HCT116 (cell line): ENCODE measurements around the gene FAM53A. TPM values are rescaled to one million over a fixed set of nuclear protein-coding genes. Genes with fewer than 3 reads are reported as not detected.

Experiments
- ATAC-seq: fragments of 200-7000 bp; cut with Tn5 transposase; 2 replicates; pipeline ENCODE4 v1.9.1; 2020; ENCODE audit warnings: mild to moderate bottlenecking, moderate library complexity
- BruUV-seq: library from RNA; stranded (reverse); fragments of 400-500 nt; replicated peaks from 2 replicates; lab custom pipeline; 2021; lab: Mats Ljungman, UMichigan
- CTCF ChIA-PET: fragments of 300-600 bp; sonication (Branson Sonifier 250); formaldehyde crosslinking; loops from one replicate; lab custom pipeline; 2021; ENCODE audit warnings: antibody characterized with exemption; lab: Charles Lee
- POLR2A ChIA-PET: fragments of 300-600, 350-600 bp; sonication (Branson Sonifier 250); formaldehyde crosslinking; loops from one replicate; lab custom pipeline; 2021; ENCODE audit warnings: antibody characterized with exemption; lab: Charles Lee
- RAD21 ChIA-PET, 2 experiments: fragments of 300-600 bp; sonication (Branson Sonifier 250); formaldehyde crosslinking; loops; one replicate each; lab custom pipeline; 2023; ENCODE audit warnings: low total read pairs in 2 of 2; ENCODE audit not compliant: uncharacterized antibody in 2 of 2, unreplicated experiment in 2 of 2, low non-redundant PET in 1 of 2; lab: Charles Lee
- DNase-seq: peaks from one replicate; pipeline ENCODE4 v3.0.0-alpha.2; 2010; ENCODE audit warnings: low read depth, low spot score
- H2AFZ ChIP-seq: fragments of 200-600 bp; shearing (Covaris generic), sonication (generic); 2 replicates; pipeline ENCODE4 v1.6.1; 2017; ENCODE audit warnings: low read depth, mixed run types, mixed read lengths, antibody characterized with exemption, low read length; ENCODE audit not compliant: poor library complexity, severe bottlenecking
- H3K27ac ChIP-seq: 2 replicates; pipeline ENCODE4 v1.5.1; 2012; ENCODE audit warnings: low read depth, low read length
- H3K27me3 ChIP-seq: fragments of 200-600 bp; sonication (generic); 2 replicates; pipeline ENCODE4 v1.6.1; 2016; ENCODE audit warnings: mixed run types, low read length, mixed read lengths; ENCODE audit not compliant: insufficient read depth
- H3K36me3 ChIP-seq, 2 experiments: fragments of 200-500 bp in 1 of 2; fragments of 200-600 bp in 1 of 2; sonication (Bioruptor generic) in 1 of 2; sonication (generic) in 1 of 2; 2 replicates each; pipeline versions ENCODE4 v1.5.1 to v1.6.1; 2014 to 2016; ENCODE audit warnings: low read length in 2 of 2, inconsistent platforms in 1 of 2, mixed read lengths in 1 of 2, mixed run types in 1 of 2; ENCODE audit not compliant: insufficient read depth in 2 of 2, control insufficient read depth in 1 of 2
- H3K4me1 ChIP-seq, 2 experiments: fragments of 200-600 bp in 1 of 2; sonication (generic) in 1 of 2; 2 replicates each; pipeline versions ENCODE4 v1.5.1 to v1.6.1; 2012 to 2017; ENCODE audit warnings: low read length in 2 of 2, inconsistent platforms in 1 of 2, mild to moderate bottlenecking in 1 of 2, mixed read lengths in 1 of 2, mixed run types in 1 of 2, moderate library complexity in 1 of 2; ENCODE audit not compliant: insufficient read depth in 2 of 2, control insufficient read depth in 1 of 2
- H3K4me2 ChIP-seq: fragments of 200-600 bp; sonication (generic); 2 replicates; pipeline ENCODE4 v1.6.1; 2017; ENCODE audit warnings: mixed run types, low read length, mixed read lengths
- H3K4me3 ChIP-seq, 2 experiments: fragments of 200-600 bp in 1 of 2; sonication (generic) in 1 of 2; replicated peaks in 1 of 2; 2 replicates each; pipeline ENCODE4 v1.5.1; 2011 to 2016; ENCODE audit warnings: low read length in 2 of 2, control low read depth in 1 of 2, low read depth in 1 of 2, mild to moderate bottlenecking in 1 of 2, mixed read lengths in 1 of 2, mixed run types in 1 of 2
- H3K79me2 ChIP-seq: fragments of 200-600 bp; sonication (generic); 2 replicates; pipeline ENCODE4 v1.6.1; 2017; ENCODE audit warnings: mild to moderate bottlenecking, mixed run types, low read length, moderate library complexity, mixed read lengths; ENCODE audit not compliant: insufficient read depth
- H3K9ac ChIP-seq: fragments of 200-600 bp; sonication (generic); 2 replicates; pipeline ENCODE4 v1.6.1; 2016; ENCODE audit warnings: low read length, mixed read lengths
- H3K9me2 ChIP-seq: fragments of 200-600 bp; sonication (generic), shearing (Covaris generic); 2 replicates; pipeline ENCODE4 v1.6.1; 2017; ENCODE audit warnings: mixed run types, mild to moderate bottlenecking, moderate library complexity; ENCODE audit not compliant: insufficient read depth
- H3K9me3 ChIP-seq, 2 experiments: fragments of 200-500 bp in 1 of 2; fragments of 200-600 bp in 1 of 2; sonication (Bioruptor generic) in 1 of 2; sonication (generic) in 1 of 2; 2 replicates each; pipeline ENCODE4 v1.6.1; 2014 to 2017; ENCODE audit warnings: low read length in 2 of 2, mixed read lengths in 2 of 2, inconsistent platforms in 1 of 2, low read depth in 1 of 2, mild to moderate bottlenecking in 1 of 2, mixed run types in 1 of 2, moderate library complexity in 1 of 2; ENCODE audit not compliant: control insufficient read depth in 1 of 2, insufficient read depth in 1 of 2
- H4K20me1 ChIP-seq: fragments of 200-600 bp; sonication (generic), shearing (Covaris generic); 2 replicates; pipeline ENCODE4 v1.6.1; 2017; ENCODE audit warnings: mixed run types, mild to moderate bottlenecking, moderate library complexity; ENCODE audit not compliant: insufficient read depth
- ATF3 ChIP-seq: IDR thresholded peaks from 2 replicates; pipeline ENCODE4 v1.6.1; 2012
- CBX3 ChIP-seq: IDR thresholded peaks from 2 replicates; pipeline ENCODE4 v1.6.1; 2012; ENCODE audit warnings: low read depth
- CEBPB ChIP-seq: IDR thresholded peaks from 2 replicates; pipeline ENCODE4 v1.6.1; 2012; ENCODE audit warnings: low read depth
- CTCF ChIP-seq, 3 experiments: fragments of 200-600 bp in 1 of 3; sonication (generic) in 1 of 3; IDR thresholded peaks in 2 of 3; conservative IDR thresholded peaks in 1 of 3; 2 replicates each; pipeline ENCODE4 v1.5.1; 2012 to 2017; ENCODE audit warnings: low read depth in 2 of 3, low read length in 2 of 3, antibody characterized with exemption in 1 of 3, borderline replicate concordance in 1 of 3, control low read depth in 1 of 3, mild to moderate bottlenecking in 1 of 3, mixed read lengths in 1 of 3, mixed run types in 1 of 3, moderate library complexity in 1 of 3; ENCODE audit not compliant: insufficient read depth in 1 of 3
- EZH2 ChIP-seq: fragments of 200-600 bp; sonication (generic); IDR thresholded peaks from 2 replicates; pipeline ENCODE4 v1.6.1; 2017; ENCODE audit warnings: antibody characterized with exemption, mixed run types
- JUND ChIP-seq: IDR thresholded peaks from 2 replicates; pipeline ENCODE4 v1.6.1; 2012
- MAX ChIP-seq: IDR thresholded peaks from 2 replicates; pipeline ENCODE4 v1.6.1; 2012
- POLR2A ChIP-seq: IDR thresholded peaks from 2 replicates; pipeline ENCODE4 v1.7.0; 2011; ENCODE audit warnings: borderline replicate concordance; ENCODE audit not compliant: insufficient read depth, insufficient read length; ENCODE audit errors: extremely low read depth
- RAD21 ChIP-seq: IDR thresholded peaks from 2 replicates; pipeline ENCODE4 v1.6.1; 2012; ENCODE audit warnings: low read depth, mild to moderate bottlenecking
- REST ChIP-seq: IDR thresholded peaks from 2 replicates; pipeline ENCODE4 v1.6.1; 2012; ENCODE audit warnings: low read depth
- SIN3A ChIP-seq: IDR thresholded peaks from 2 replicates; pipeline ENCODE4 v1.6.1; 2012; ENCODE audit warnings: low read depth
- SP1 ChIP-seq: IDR thresholded peaks from 2 replicates; pipeline ENCODE4 v1.6.1; 2012; ENCODE audit warnings: low read depth
- YY1 ChIP-seq: IDR thresholded peaks from 2 replicates; pipeline ENCODE4 v1.6.1; 2011; ENCODE audit warnings: low read length, low read depth, moderate library complexity, mild to moderate bottlenecking; ENCODE audit not compliant: insufficient replicate concordance; ENCODE audit errors: extremely low read depth
- ZBTB33 ChIP-seq: IDR thresholded peaks from 2 replicates; pipeline ENCODE4 v1.6.1; 2011; ENCODE audit warnings: mild to moderate bottlenecking, low read length, moderate library complexity; ENCODE audit not compliant: insufficient replicate concordance; ENCODE audit errors: extremely low read depth
- ZNF274 ChIP-seq: fragments of 200-500 bp; sonication (Bioruptor generic); IDR thresholded peaks from 2 replicates; pipeline ENCODE4 v1.6.1; 2014; ENCODE audit warnings: mild to moderate bottlenecking, low read depth, low read length, inconsistent platforms
- intact Hi-C: fragments of 100-400 bp; cut with micrococcal nuclease; formaldehyde crosslinking; loops from 2 replicates; pipeline ENCODE4 v1.10.0; 2022
- total RNA-seq: library from RNA; stranded (reverse); gene quantifications from one replicate; pipeline ENCODE4 v1.2.1, GENCODE V29; 2021; ENCODE audit not compliant: unreplicated experiment

Gene FAM53A
- total RNA-seq, 1 experiment from 2014 or later: 1.1 TPM

- H3K4me2 ChIP-seq: peak overlapping the region; percentile 25; the same call in 1 of the 2 replicates
- no peaks in the 10 kb centered on the region for H3K9me2 ChIP-seq
- no peaks in the 10 kb centered on the region for H3K79me2 ChIP-seq
- no peak overlapping the region for H3K4me3 ChIP-seq
- BruUV-seq: no TSS peak
- intact Hi-C loops: no loop called here
- POLR2A ChIA-PET: no interaction called here
- no peaks in the 10 kb centered on the region for H3K36me3 ChIP-seq
- H4K20me1 ChIP-seq: no peaks in the 10 kb centered on the region
- CTCF ChIA-PET: no interaction called here
- H3K27ac ChIP-seq: no peak overlapping the region
- H2AFZ ChIP-seq: no peak overlapping the region
- RAD21 ChIA-PET: no interaction called here
- no peak for DNase-seq
- no peaks in the 10 kb centered on the region for H3K9me3 ChIP-seq
- TF ChIP-seq EZH2: no peak
- TF ChIP-seq YY1: no peak
- no peak for TF ChIP-seq POLR2A
- TF ChIP-seq MAX: no peak
- no peak for TF ChIP-seq RAD21
- TF ChIP-seq ZBTB33: no peak
- no peak for TF ChIP-seq ZNF274
- no peak for TF ChIP-seq CTCF (IDR thresholded peaks at IDR 0.05 in 2 of 3, conservative IDR thresholded peaks at IDR 0.05 in 1 of 3; ENCODE audit: borderline replicate concordance in 1 of 3, insufficient read depth in 1 of 3, low read depth in 2 of 3, low read length in 2 of 3)
- TF ChIP-seq REST: no peak
- no peak for TF ChIP-seq SIN3A
- TF ChIP-seq SP1: no peak
- no peak for TF ChIP-seq CEBPB
- no peak for TF ChIP-seq CBX3
- TF ChIP-seq JUND: no peak
- no peak for TF ChIP-seq ATF3
- H3K4me1 ChIP-seq: peaks cover 12 to 19% of the 10 kb centered on the region in 2 experiments
- H3K9ac ChIP-seq: no peak overlapping the region
- no peaks in the 10 kb centered on the region for H3K27me3 ChIP-seq
- ATAC-seq: no peak
These were observed 26.0 kb downstream of the FAM53A start for GRCh38 chr4:1658146-1658545.
